ENCODE results near the gene PDS5A.
"Not testable (repeated sequence)": the region's sequence is repeated elsewhere in the genome, so short reads cannot be mapped to it uniquely, and the experiment has no call there.

Gene PDS5A

GRCh38 chr4:39900966-39901365 is 76.7 kb downstream of the PDS5A start:
- DNase-seq (ENCODE audit: low read depth in 3 of 3, low spot score in 1 of 3) = no peak

- DNase-seq (ENCODE audit: low read depth in 3 of 3, low spot score in 1 of 3) = no peak
These were observed 78.4 kb downstream of the PDS5A start for GRCh38 chr4:39899291-39899690.

- no peak for DNase-seq (ENCODE audit: low read depth in 3 of 3, low spot score in 1 of 3)
These were observed 79.7 kb downstream of the PDS5A start for GRCh38 chr4:39898015-39898414.

GRCh38 chr4:39893693-39894072 is 84.0 kb downstream of the PDS5A start:
- DNase-seq (ENCODE audit: low read depth in 3 of 3, low spot score in 1 of 3) = no peak

- no peak for DNase-seq (ENCODE audit: low read depth in 3 of 3, low spot score in 1 of 3)
These were observed 84.6 kb downstream of the PDS5A start for GRCh38 chr4:39892988-39893692.

- no peak for DNase-seq (ENCODE audit: low read depth in 3 of 3, low spot score in 1 of 3)
These were observed 88.5 kb downstream of the PDS5A start for GRCh38 chr4:39889226-39889625.

GRCh38 chr4:39888541-39888940 is 89.2 kb downstream of the PDS5A start:
- DNase-seq (ENCODE audit: low read depth in 3 of 3, low spot score in 1 of 3) = no peak

- no peak for DNase-seq (ENCODE audit: low read depth in 3 of 3, low spot score in 1 of 3)
These were observed 94.1 kb downstream of the PDS5A start for GRCh38 chr4:39883646-39884045.

GRCh38 chr4:39881789-39882188 is 95.9 kb downstream of the PDS5A start:
- no peak for DNase-seq (ENCODE audit: low read depth in 3 of 3, low spot score in 1 of 3)

GRCh38 chr4:39877971-39878370 is 99.7 kb downstream of the PDS5A start:
- DNase-seq (ENCODE audit: low read depth in 3 of 3, low spot score in 1 of 3) = no peak

- no peak for DNase-seq (ENCODE audit: low read depth in 3 of 3, low spot score in 1 of 3)
These were observed 103.9 kb downstream of the PDS5A start for GRCh38 chr4:39873823-39874222.

- no peak for DNase-seq (ENCODE audit: low read depth in 3 of 3, low spot score in 1 of 3)
These were observed 112.4 kb downstream of the PDS5A start for GRCh38 chr4:39865280-39865679.

GRCh38 chr4:39864391-39864790 is 113.3 kb downstream of the PDS5A start:
- no peak for DNase-seq (ENCODE audit: low read depth in 3 of 3, low spot score in 1 of 3)

GRCh38 chr4:39860804-39861203 is 116.9 kb downstream of the PDS5A start:
- DNase-seq (ENCODE audit: low read depth in 3 of 3, low spot score in 1 of 3) = no peak

GRCh38 chr4:39855909-39856512 is 121.7 kb downstream of the PDS5A start:
- DNase-seq (ENCODE audit: low read depth in 3 of 3, low spot score in 1 of 3) = no peak

- DNase-seq (ENCODE audit: low read depth in 3 of 3, low spot score in 1 of 3) = no peak
These were observed 125.1 kb downstream of the PDS5A start for GRCh38 chr4:39852636-39853035.

GRCh38 chr4:39850727-39851126 is 127.0 kb downstream of the PDS5A start:
- no peak for DNase-seq (ENCODE audit: low read depth in 3 of 3, low spot score in 1 of 3)

- DNase-seq (ENCODE audit: low read depth in 3 of 3, low spot score in 1 of 3) = no peak
These were observed 131.0 kb downstream of the PDS5A start for GRCh38 chr4:39846705-39847104.

GRCh38 chr4:39846120-39846519 is 131.6 kb downstream of the PDS5A start:
- no peak for DNase-seq (ENCODE audit: low read depth in 3 of 3, low spot score in 1 of 3)

GRCh38 chr4:39841894-39842293 is 135.8 kb downstream of the PDS5A start:
- no peak for DNase-seq (ENCODE audit: low read depth in 3 of 3, low spot score in 1 of 3)

GRCh38 chr4:39840516-39840915 is 137.2 kb downstream of the PDS5A start:
- not testable (repeated sequence) for DNase-seq (ENCODE audit: low read depth in 3 of 3, low spot score in 1 of 3)

- DNase-seq (ENCODE audit: low read depth in 3 of 3, low spot score in 1 of 3) = no peak
These were observed 137.7 kb downstream of the PDS5A start for GRCh38 chr4:39840027-39840426.

- DNase-seq (ENCODE audit: low read depth in 3 of 3, low spot score in 1 of 3) = not testable (repeated sequence)
These were observed 139.3 kb downstream of the PDS5A start for GRCh38 chr4:39838431-39838830.

Measured in stimulated activated CD4-positive, alpha-beta T cell treated with anti-CD3 and anti-CD28 coated beads, TNF-alpha, amount 100 ng/mL, for 1 hour (primary cell).